ENCODE results near the gene FXYD3. TPM values are rescaled to one million over a fixed set of nuclear protein-coding genes. Genes with fewer than 3 reads are reported as not detected.

FXYD3 gene
- total and polyA plus RNA-seq, 5 donors from 2014 or later, result not detected

Other genes with a start within 250 kb of the FXYD3 start
- 4.5 TPM for gene ZNF30, start 188.9 kb upstream of the FXYD3 start, total RNA-seq
- gene ZNF30, start 188.9 kb upstream of the FXYD3 start, polyA plus RNA-seq, result 10 to 100 TPM in 1 of 4 donors, 1 to 10 TPM in 3; 3.0 to 15.2 (median 7.7) TPM
- 16.2 TPM for gene ZNF792, start 151.6 kb upstream of the FXYD3 start, total RNA-seq
- gene ZNF792, start 151.6 kb upstream of the FXYD3 start, polyA plus RNA-seq, result 10 to 100 TPM; 15.5 to 24.7 (median 19.9) TPM
- 179 TPM for gene GRAMD1A, start 115.5 kb upstream of the FXYD3 start, total RNA-seq
- 10 to 100 TPM; 25.7 to 39.4 (median 32.1) TPM for gene GRAMD1A, start 115.5 kb upstream of the FXYD3 start, polyA plus RNA-seq
- 2.0 TPM for gene SCN1B, start 85.4 kb upstream of the FXYD3 start, total RNA-seq
- gene SCN1B, start 85.4 kb upstream of the FXYD3 start, polyA plus RNA-seq, result under 1 TPM in 3 of 4 donors, not detected in 1; 0.08 to 0.23 (median 0.11) TPM
- not detected for gene HPN, start 74.1 kb upstream of the FXYD3 start, total RNA-seq
- under 1 TPM in 2 of 4 donors, not detected in 2; 0.54 to 0.70 TPM for gene HPN, start 74.1 kb upstream of the FXYD3 start, polyA plus RNA-seq
- 0.64 TPM for gene LGI4, start 19.2 kb downstream of the FXYD3 start, total RNA-seq
- not detected for gene LGI4, start 19.2 kb downstream of the FXYD3 start, polyA plus RNA-seq
- gene FXYD1, start 23.0 kb downstream of the FXYD3 start, total RNA-seq, result 1.6 TPM
- gene FXYD1, start 23.0 kb downstream of the FXYD3 start, polyA plus RNA-seq, result 1 to 10 TPM; 2.1 to 3.7 (median 2.7) TPM
- 9.3 TPM for gene FXYD7, start 27.4 kb downstream of the FXYD3 start, total RNA-seq
- 1 to 10 TPM; 3.2 to 6.8 (median 4.7) TPM for gene FXYD7, start 27.4 kb downstream of the FXYD3 start, polyA plus RNA-seq
- gene FXYD5, start 38.9 kb downstream of the FXYD3 start, total RNA-seq, result 503 TPM
- gene FXYD5, start 38.9 kb downstream of the FXYD3 start, polyA plus RNA-seq, result 100 to 1,000 TPM; 465 to 575 (median 487) TPM
- gene FAM187B, start 112.9 kb downstream of the FXYD3 start, total RNA-seq, result not detected
- not detected for gene FAM187B, start 112.9 kb downstream of the FXYD3 start, polyA plus RNA-seq
- gene LSR, start 133.2 kb downstream of the FXYD3 start, total RNA-seq, result 28.1 TPM
- 10 to 100 TPM; 47.8 to 66.1 (median 53.7) TPM for gene LSR, start 133.2 kb downstream of the FXYD3 start, polyA plus RNA-seq
- 277 TPM for gene USF2, start 153.1 kb downstream of the FXYD3 start, total RNA-seq
- gene USF2, start 153.1 kb downstream of the FXYD3 start, polyA plus RNA-seq, result 10 to 100 TPM in 1 of 4 donors, 1 to 10 TPM in 3; 5.9 to 10.1 (median 6.8) TPM
- 0.32 TPM for gene HAMP, start 166.7 kb downstream of the FXYD3 start, total RNA-seq
- gene HAMP, start 166.7 kb downstream of the FXYD3 start, polyA plus RNA-seq, result not detected
- gene MAG, start 176.3 kb downstream of the FXYD3 start, total RNA-seq, result not detected
- under 1 TPM in 2 of 4 donors, not detected in 2; 0.16 to 0.28 TPM for gene MAG, start 176.3 kb downstream of the FXYD3 start, polyA plus RNA-seq
- gene CD22, start 213.4 kb downstream of the FXYD3 start, total RNA-seq, result 3.3 TPM
- gene CD22, start 213.4 kb downstream of the FXYD3 start, polyA plus RNA-seq, result 1 to 10 TPM in 1 of 4 donors, under 1 TPM in 2, not detected in 1; 0.15 to 1.9 (median 0.39) TPM
- gene FFAR1, start 232.1 kb downstream of the FXYD3 start, total RNA-seq, result not detected
- gene FFAR1, start 232.1 kb downstream of the FXYD3 start, polyA plus RNA-seq, result not detected
- 1.7 TPM for gene FFAR3, start 242.6 kb downstream of the FXYD3 start, total RNA-seq
- under 1 TPM in 1 of 4 donors, not detected in 3; 0.39 TPM for gene FFAR3, start 242.6 kb downstream of the FXYD3 start, polyA plus RNA-seq

Measured in CD4-positive, CD25-positive, alpha-beta regulatory T cell (primary cell).